Endothelial cell of umbilical vein (primary cell): Measurements from ENCODE around the gene KDM4B. TPM values are rescaled to one million over a fixed set of nuclear protein-coding genes. Genes with fewer than 3 reads are reported as not detected.

ENCODE experiments used
- BruUV-seq: library from RNA; stranded (reverse); fragments of 400-500 nt; replicated peaks from 2 replicates; lab custom pipeline; 2021; lab: Mats Ljungman, UMichigan
- CTCF ChIA-PET: fragments of 300-600, 350-600 bp; sonication (Branson Sonifier 250); formaldehyde crosslinking; loops from one replicate; lab custom pipeline; 2021; ENCODE audit warnings: antibody characterized with exemption, inconsistent platforms; lab: Charles Lee
- POLR2A ChIA-PET: fragments of 300-600, 350-600 bp; sonication (Branson Sonifier 250); formaldehyde crosslinking; loops from one replicate; lab custom pipeline; 2021; ENCODE audit warnings: antibody characterized with exemption, inconsistent platforms; lab: Charles Lee
- DNase-seq: peaks from one replicate; pipeline ENCODE4 v3.0.0-alpha.2; 2011; ENCODE audit warnings: low read depth, low spot score
- FAIRE-seq: peaks from 2 replicates; lab custom pipeline; 2011; peaks lifted over from hg19 to GRCh38; lab: Jason Lieb, UNC
- H2AFZ ChIP-seq: 2 replicates; pipeline ENCODE4 v1.6.0; 2012; ENCODE audit warnings: low read depth, low read length, control low read depth, inconsistent platforms
- H3K27ac ChIP-seq: 2 replicates; pipeline ENCODE4 v1.5.1; 2011; ENCODE audit warnings: low read depth, mild to moderate bottlenecking, control low read depth, low read length, moderate library complexity; ENCODE audit not compliant: insufficient read depth
- H3K27me3 ChIP-seq, 2 experiments: 2 replicates each; pipeline versions ENCODE4 v1.6.0 to v1.6.1; 2011; ENCODE audit warnings: low read length in 2 of 2, mixed read lengths in 1 of 2; ENCODE audit not compliant: control insufficient read depth in 2 of 2, insufficient read depth in 2 of 2
- H3K36me3 ChIP-seq, 2 experiments: 2 replicates in 1 of 2; 3 replicates in 1 of 2; pipeline ENCODE4 v1.5.1; 2011; ENCODE audit warnings: low read length in 2 of 2, mild to moderate bottlenecking in 1 of 2, moderate library complexity in 1 of 2; ENCODE audit not compliant: control insufficient read depth in 2 of 2, insufficient read depth in 2 of 2; ENCODE audit errors: extremely low read depth in 1 of 2
- H3K4me1 ChIP-seq: 3 replicates; pipeline ENCODE4 v1.5.1; 2011; ENCODE audit warnings: mild to moderate bottlenecking, low read length; ENCODE audit not compliant: control insufficient read depth, insufficient read depth; ENCODE audit errors: extremely low read depth
- H3K4me2 ChIP-seq: 2 replicates; pipeline ENCODE4 v1.6.1; 2011; ENCODE audit warnings: low read length, control low read depth, mixed read lengths; ENCODE audit not compliant: insufficient read depth
- H3K4me3 ChIP-seq, 3 experiments: fragments of 200-600 bp in 1 of 3; sonication (generic), shearing (Covaris generic) in 1 of 3; replicated peaks in 1 of 3; 2 replicates each; pipeline ENCODE4 v1.5.1; 2011 to 2016; ENCODE audit warnings: control low read depth in 3 of 3, low read length in 3 of 3, mild to moderate bottlenecking in 2 of 3, inconsistent platforms in 1 of 3, low read depth in 1 of 3, moderate library complexity in 1 of 3; ENCODE audit not compliant: insufficient read depth in 1 of 3
- H3K79me2 ChIP-seq: 2 replicates; pipeline ENCODE4 v1.6.0; 2012; ENCODE audit warnings: low read length, inconsistent platforms; ENCODE audit not compliant: control insufficient read depth, insufficient read depth
- H3K9ac ChIP-seq: replicated peaks from 2 replicates; pipeline ENCODE3; 2011; ENCODE audit warnings: low read length, control low read depth; ENCODE audit not compliant: insufficient read depth; ENCODE audit errors: extremely low read depth
- H3K9me1 ChIP-seq: replicated peaks from 3 replicates; pipeline ENCODE4 v1.6.0; 2011; ENCODE audit warnings: mild to moderate bottlenecking, low read length; ENCODE audit not compliant: control insufficient read depth, insufficient read depth; ENCODE audit errors: extremely low read depth
- H3K9me3 ChIP-seq: replicated peaks from 2 replicates; pipeline ENCODE4 v1.5.1; 2012; ENCODE audit warnings: low read length, inconsistent platforms; ENCODE audit not compliant: control insufficient read depth, insufficient read depth
- H4K20me1 ChIP-seq: replicated peaks from 2 replicates; pipeline ENCODE3; 2011; ENCODE audit warnings: mild to moderate bottlenecking, low read length; ENCODE audit not compliant: control insufficient read depth, insufficient read depth; ENCODE audit errors: extremely low read depth
- EZH2 ChIP-seq: IDR thresholded peaks from 2 replicates; pipeline ENCODE4 v1.6.1; 2012; ENCODE audit warnings: borderline replicate concordance, low read depth, mild to moderate bottlenecking, moderate library complexity, low read length, inconsistent platforms; ENCODE audit not compliant: severe bottlenecking
- FOS ChIP-seq: IDR thresholded peaks from 2 replicates; pipeline ENCODE4 v1.6.1; 2011; ENCODE audit warnings: mild to moderate bottlenecking, low read length, moderate library complexity, borderline replicate concordance; ENCODE audit not compliant: insufficient read depth
- GATA2 ChIP-seq: IDR thresholded peaks from 2 replicates; pipeline ENCODE4 v1.7.0; 2011; ENCODE audit warnings: low read depth, mild to moderate bottlenecking, moderate library complexity, mixed read lengths, low read length; ENCODE audit not compliant: insufficient read length, insufficient read depth
- JUN ChIP-seq: IDR thresholded peaks from 2 replicates; pipeline ENCODE4 v1.6.1; 2011; ENCODE audit warnings: borderline replicate concordance, low read depth; ENCODE audit not compliant: insufficient read length, insufficient read depth
- MYC ChIP-seq: IDR thresholded peaks from one replicate; pipeline ENCODE4 v1.6.1; 2011; ENCODE audit warnings: mild to moderate bottlenecking, low read depth, low read length
- POLR2A ChIP-seq: IDR thresholded peaks from 2 replicates; pipeline ENCODE4 v1.6.1; 2012; ENCODE audit warnings: low read depth, mild to moderate bottlenecking, control low read depth, low read length
- POLR2AphosphoS5 ChIP-seq: IDR thresholded peaks from 2 replicates; pipeline ENCODE4 v1.6.1; 2012; ENCODE audit warnings: low read depth, mild to moderate bottlenecking, control low read depth, low read length, moderate library complexity; ENCODE audit not compliant: insufficient read depth
- dilution Hi-C: fragments of 300-500 bp; cut with MboI; formaldehyde crosslinking; loops from one replicate; pipeline ENCODE4 v1.15.0; 2019; ENCODE audit warnings: low sequenced_read_pairs; ENCODE audit not compliant: extremely low pct_ligation_motif_present
- intact Hi-C: fragments of 100-400 bp; cut with micrococcal nuclease; formaldehyde crosslinking; loops from one replicate; pipeline ENCODE4 v1.10.0; 2022
- polyA plus RNA-seq, 4 experiments: library from polyadenylated mRNA; depleted of rRNA in 3 of 4; stranded (reverse) in 3 of 4; unstranded in 1 of 4; fragments of >200 nt; gene quantifications; 2 replicates each; pipeline versions ENCODE4 v1.2.1 to v1.2.3, GENCODE V29; 2011 to 2012; ENCODE audit warnings: missing spikeins in 1 of 4
- total RNA-seq: library from RNA; stranded (reverse); gene quantifications from 2 replicates; pipeline ENCODE4 v1.2.3, GENCODE V29; 2021
- TF ChIP-seq, protein P1 (sequence below): IDR thresholded peaks from 2 replicates; pipeline ENCODE4 v1.6.1; 2011; ENCODE audit not compliant: insufficient read depth, insufficient read length
- TF ChIP-seq, protein P2 (sequence below), 2 donors: IDR thresholded peaks; 1 replicate in 1 of 2; 2 replicates in 1 of 2; pipeline ENCODE4 v1.5.1; 2011; ENCODE audit warnings: low read length in 2 of 2, mild to moderate bottlenecking in 2 of 2, moderate library complexity in 2 of 2, control low read depth in 1 of 2, inconsistent platforms in 1 of 2, low read depth in 1 of 2; ENCODE audit not compliant: insufficient read depth in 1 of 2; ENCODE audit errors: extremely low read depth in 1 of 2

KDM4B gene
- total and polyA plus RNA-seq, 2 donors (not counting 3 experiments of a cell fraction or from before 2014, with no cell fraction given) = 12.4 to 37.2 TPM

DNA sequence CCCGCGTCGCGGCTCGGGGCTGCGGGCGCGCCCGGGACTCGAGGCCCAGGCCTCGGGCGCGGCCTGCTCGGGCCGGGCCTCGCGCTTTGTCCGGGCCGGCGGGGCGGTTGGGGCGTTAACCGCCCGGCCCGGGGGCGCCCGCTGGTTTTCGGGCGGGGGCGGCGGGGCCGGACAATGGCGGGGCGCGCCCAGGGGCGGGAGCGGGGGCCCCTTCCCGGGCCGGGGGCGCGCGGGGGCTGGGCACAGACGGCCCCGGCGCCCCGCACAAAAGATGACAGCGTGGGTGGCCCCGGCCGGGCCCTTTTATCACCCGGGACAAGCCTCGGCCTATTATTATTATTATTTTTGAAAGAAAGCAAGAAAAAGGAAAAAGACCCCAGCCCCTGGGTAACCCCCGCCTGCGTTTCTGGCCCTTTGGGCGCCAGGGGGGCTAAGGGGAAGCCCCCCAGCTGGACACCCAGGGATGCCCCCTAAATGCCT lies 419 bp downstream of the KDM4B start:
- Histone ChIP-seq H3K4me3 (peak overlapping the region; percentile 45 to 54 (median 48)), H3K9me3 (no peaks in the 10 kb centered on the region), H3K9me1 (no peaks in the 10 kb centered on the region), H3K4me2 (peak overlapping the region; percentile 80), H3K4me1 (peaks cover 23% of the 10 kb centered on the region), H3K27me3 (no peaks in the 10 kb centered on the region), H3K9ac (peak overlapping the region; percentile 50), H2AFZ (no peak overlapping the region), H3K79me2 (peaks cover 32% of the 10 kb centered on the region), H4K20me1 (no peaks in the 10 kb centered on the region), H3K27ac (no peak overlapping the region), H3K36me3 (no peaks in the 10 kb centered on the region)
- ChIA-PET POLR2A (interaction anchor here (0.9 to 1.4 kb wide), 4 partner anchors 9 to 178 kb away, joined by 3 to 7 read pairs (median 4); no protein-coding TSS in a partner anchor), CTCF (interaction anchor here (0.6 to 2.1 kb wide), 5 partner anchors 10 to 502 kb away, joined by 3 to 11 read pairs (median 5); no protein-coding TSS in a partner anchor)
- TF ChIP-seq, protein P1, sequence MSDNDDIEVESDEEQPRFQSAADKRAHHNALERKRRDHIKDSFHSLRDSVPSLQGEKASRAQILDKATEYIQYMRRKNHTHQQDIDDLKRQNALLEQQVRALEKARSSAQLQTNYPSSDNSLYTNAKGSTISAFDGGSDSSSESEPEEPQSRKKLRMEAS = no peak
- TF ChIP-seq EZH2 (no peak), POLR2A (no peak), JUN (no peak), MYC (no peak), POLR2AphosphoS5 (no peak), FOS (no peak), GATA2 (no peak)
- TF ChIP-seq, protein P2, sequence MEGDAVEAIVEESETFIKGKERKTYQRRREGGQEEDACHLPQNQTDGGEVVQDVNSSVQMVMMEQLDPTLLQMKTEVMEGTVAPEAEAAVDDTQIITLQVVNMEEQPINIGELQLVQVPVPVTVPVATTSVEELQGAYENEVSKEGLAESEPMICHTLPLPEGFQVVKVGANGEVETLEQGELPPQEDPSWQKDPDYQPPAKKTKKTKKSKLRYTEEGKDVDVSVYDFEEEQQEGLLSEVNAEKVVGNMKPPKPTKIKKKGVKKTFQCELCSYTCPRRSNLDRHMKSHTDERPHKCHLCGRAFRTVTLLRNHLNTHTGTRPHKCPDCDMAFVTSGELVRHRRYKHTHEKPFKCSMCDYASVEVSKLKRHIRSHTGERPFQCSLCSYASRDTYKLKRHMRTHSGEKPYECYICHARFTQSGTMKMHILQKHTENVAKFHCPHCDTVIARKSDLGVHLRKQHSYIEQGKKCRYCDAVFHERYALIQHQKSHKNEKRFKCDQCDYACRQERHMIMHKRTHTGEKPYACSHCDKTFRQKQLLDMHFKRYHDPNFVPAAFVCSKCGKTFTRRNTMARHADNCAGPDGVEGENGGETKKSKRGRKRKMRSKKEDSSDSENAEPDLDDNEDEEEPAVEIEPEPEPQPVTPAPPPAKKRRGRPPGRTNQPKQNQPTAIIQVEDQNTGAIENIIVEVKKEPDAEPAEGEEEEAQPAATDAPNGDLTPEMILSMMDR (IDR thresholded peaks at IDR 0.05; ENCODE audit: extremely low read depth in 1 of 2, insufficient read depth in 1 of 2, low read depth in 1 of 2, low read length in 2 of 2) = no peak
- BruUV-seq = no TSS peak
- intact Hi-C loops (loop anchor here (5.0 kb wide), 2 partner anchors 247 to 302 kb away; partner anchors contain the start of gene DPP9), dilution Hi-C loops (no loop called here)
- DNase-seq (no peak), FAIRE-seq (no peak)
